SU-DHL-6 (cell line): Measurements from ENCODE around the gene POU5F1.

ENCODE experiments used
- H2AFZ ChIP-seq: fragments of 200-600 bp; sonication (generic); 2 replicates; pipeline ENCODE4 v1.6.1; 2014; ENCODE audit warnings: low read depth, mild to moderate bottlenecking, moderate library complexity, mixed read lengths, antibody characterized with exemption, low read length; ENCODE audit not compliant: severe bottlenecking
- H3F3A ChIP-seq: fragments of 200-600 bp; shearing (Covaris generic); 2 replicates; pipeline ENCODE4 v1.6.0; 2016; ENCODE audit warnings: antibody characterized with exemption, mild to moderate bottlenecking; ENCODE audit not compliant: insufficient read depth
- H3K27ac ChIP-seq: fragments of 200-600 bp; sonication (generic); 2 replicates; pipeline ENCODE4 v1.5.1; 2016; ENCODE audit warnings: low read depth, mild to moderate bottlenecking, low read length, moderate library complexity, mixed read lengths
- H3K27me3 ChIP-seq: fragments of 200-600 bp; sonication (generic), shearing (Covaris generic); 2 replicates; pipeline ENCODE4 v1.6.0; 2014; ENCODE audit warnings: mild to moderate bottlenecking, low read length
- H3K36me3 ChIP-seq: fragments of 200-600 bp; sonication (generic); 2 replicates; pipeline ENCODE4 v1.6.1; 2014; ENCODE audit warnings: mild to moderate bottlenecking, low read length, mixed read lengths
- H3K4me2 ChIP-seq: fragments of 300-600, 200-600 bp; shearing (Covaris generic), sonication (generic); 2 replicates; pipeline ENCODE4 v1.6.0; 2014; ENCODE audit warnings: low read length, low read depth, mild to moderate bottlenecking; ENCODE audit not compliant: poor library complexity, severe bottlenecking
- H3K4me3 ChIP-seq: fragments of 200-600 bp; sonication (generic); 2 replicates; pipeline ENCODE4 v1.5.1; 2014; ENCODE audit warnings: antibody characterized with exemption, low read length, mild to moderate bottlenecking, mixed read lengths; ENCODE audit not compliant: insufficient read depth, poor library complexity, severe bottlenecking
- H3K79me2 ChIP-seq: fragments of 200-600 bp; sonication (generic); 2 replicates; pipeline ENCODE4 v1.6.1; 2014; ENCODE audit warnings: mild to moderate bottlenecking, low read length, moderate library complexity; ENCODE audit not compliant: insufficient read depth
- H3K9ac ChIP-seq: fragments of 200-600 bp; sonication (generic); 2 replicates; pipeline ENCODE4 v1.7.0; 2014; ENCODE audit warnings: mild to moderate bottlenecking, low read length
- H3K9me2 ChIP-seq: fragments of 200-600 bp; sonication (generic); replicated peaks from 2 replicates; pipeline ENCODE4 v1.6.1; 2014; ENCODE audit warnings: low read length; ENCODE audit not compliant: insufficient read depth
- H3K9me3 ChIP-seq: fragments of 200-600 bp; sonication (generic); 2 replicates; pipeline ENCODE4 v1.6.1; 2014; ENCODE audit warnings: low read length, mixed read lengths; ENCODE audit not compliant: insufficient read depth
- H4K20me1 ChIP-seq: fragments of 200-600 bp; sonication (generic); 2 replicates; pipeline ENCODE4 v1.6.1; 2014; ENCODE audit warnings: low read depth, mild to moderate bottlenecking, antibody characterized with exemption, low read length, moderate library complexity, mixed read lengths
- CTCF ChIP-seq: fragments of 200-600 bp; sonication (generic); IDR thresholded peaks from one replicate; pipeline ENCODE4 v1.5.1; 2017; ENCODE audit warnings: antibody characterized with exemption, mild to moderate bottlenecking, low read length, moderate library complexity; ENCODE audit not compliant: insufficient read depth, poor library complexity, severe bottlenecking
- EZH2phosphoT487 ChIP-seq: fragments of 200-600 bp; sonication (generic), shearing (Covaris generic); conservative IDR thresholded peaks from 2 replicates; pipeline ENCODE4 v1.6.1; 2018; ENCODE audit warnings: mild to moderate bottlenecking, antibody characterized with exemption, low read length, moderate library complexity, mixed read lengths

Gene POU5F1

GRCh38 chr6:31120151-31120915, 50.1 kb downstream of the POU5F1 start, which contains the start of gene CDSN:
Gene CDSN, minus strand, starts transcription at chr6:31120446. Its CDS starts 27 bp downstream, at chr6:31120419.
- no peaks in the 10 kb centered on the region for H3K9me3 ChIP-seq
- no peak within 1 kb of the TSS for H3K27ac ChIP-seq
- H3K9ac ChIP-seq = no peak within 1 kb of the TSS

GRCh38 chr6:31118178-31118577, 52.3 kb downstream of the POU5F1 start:
- no peak for TF ChIP-seq EZH2phosphoT487
- TF ChIP-seq CTCF = no peak
- Histone ChIP-seq H3K36me3 (no peaks in the 10 kb centered on the region), H3K9me3 (no peaks in the 10 kb centered on the region), H3K79me2 (no peaks in the 10 kb centered on the region), H3K4me3 (no peak overlapping the region), H2AFZ (no peak overlapping the region), H3F3A (no peaks in the 10 kb centered on the region), H3K27ac (no peak overlapping the region), H4K20me1 (no peaks in the 10 kb centered on the region), H3K27me3 (no peaks in the 10 kb centered on the region), H3K9me2 (no peaks in the 10 kb centered on the region), H3K9ac (no peak overlapping the region), H3K4me2 (no peak overlapping the region)

More at GRCh38 chr6:31120151-31120915, 50.1 kb downstream of the POU5F1 start, which contains the start of gene CDSN:
- no peaks in the 10 kb centered on the region for H4K20me1 ChIP-seq
- H3K36me3 ChIP-seq = no peaks in the 10 kb centered on the region
- no peak within 1 kb of the TSS for H3K4me2 ChIP-seq
- no peaks in the 10 kb centered on the region for H3K79me2 ChIP-seq
- no peaks in the 10 kb centered on the region for H3K27me3 ChIP-seq
- no peak within 1 kb of the TSS for H2AFZ ChIP-seq
- no peak within 1 kb of the TSS for H3K4me3 ChIP-seq
- no peaks in the 10 kb centered on the region for H3K9me2 ChIP-seq
- H3F3A ChIP-seq = no peaks in the 10 kb centered on the region
- TF ChIP-seq CTCF (no peak), EZH2phosphoT487 (0 out of 2 replicates have a peak, but pooled peaks have one; percentile 93)

GRCh38 chr6:31116661-31117385, 53.7 kb downstream of the POU5F1 start:
- no peaks in the 10 kb centered on the region for H3K9me2 ChIP-seq
- no peaks in the 10 kb centered on the region for H4K20me1 ChIP-seq
- H3F3A ChIP-seq = no peaks in the 10 kb centered on the region
- no peaks in the 10 kb centered on the region for H3K27me3 ChIP-seq
- no peak overlapping the region for H2AFZ ChIP-seq
- no peaks in the 10 kb centered on the region for H3K9me3 ChIP-seq
- H3K36me3 ChIP-seq = no peaks in the 10 kb centered on the region
- H3K9ac ChIP-seq = no peak overlapping the region
- H3K4me2 ChIP-seq = no peak overlapping the region
- H3K79me2 ChIP-seq = no peaks in the 10 kb centered on the region
- TF ChIP-seq EZH2phosphoT487 = no peak
- no peak for TF ChIP-seq CTCF
- no peak overlapping the region for H3K27ac ChIP-seq
- H3K4me3 ChIP-seq = no peak overlapping the region
